Renal pelvis (tissue), 4 donors: Measurements from ENCODE around the gene GPR42. TPM values are rescaled to one million over a fixed set of nuclear protein-coding genes. Genes with fewer than 3 reads are reported as not detected.
"Not testable (repeated sequence)": the region's sequence is repeated elsewhere in the genome, so short reads cannot be mapped to it uniquely, and the experiment has no call there.

ENCODE experiments used
- DNase-seq: peaks from one replicate; pipeline ENCODE4 v3.0.0-alpha.2; 2013
- polyA plus RNA-seq, 3 donors: library from polyadenylated mRNA; unstranded; fragments of 120-200 nt; gene quantifications; one replicate each; pipeline ENCODE4 v1.2.1, GENCODE V29; 2013; ENCODE audit not compliant: insufficient read length in 3 of 3

GPR42 gene
- polyA plus RNA-seq, 3 donors: 0.18 TPM; not detected in 2

GRCh38 chr19:35346193-35347052, 24.4 kb upstream of the GPR42 start:
- no peak for DNase-seq

DNA sequence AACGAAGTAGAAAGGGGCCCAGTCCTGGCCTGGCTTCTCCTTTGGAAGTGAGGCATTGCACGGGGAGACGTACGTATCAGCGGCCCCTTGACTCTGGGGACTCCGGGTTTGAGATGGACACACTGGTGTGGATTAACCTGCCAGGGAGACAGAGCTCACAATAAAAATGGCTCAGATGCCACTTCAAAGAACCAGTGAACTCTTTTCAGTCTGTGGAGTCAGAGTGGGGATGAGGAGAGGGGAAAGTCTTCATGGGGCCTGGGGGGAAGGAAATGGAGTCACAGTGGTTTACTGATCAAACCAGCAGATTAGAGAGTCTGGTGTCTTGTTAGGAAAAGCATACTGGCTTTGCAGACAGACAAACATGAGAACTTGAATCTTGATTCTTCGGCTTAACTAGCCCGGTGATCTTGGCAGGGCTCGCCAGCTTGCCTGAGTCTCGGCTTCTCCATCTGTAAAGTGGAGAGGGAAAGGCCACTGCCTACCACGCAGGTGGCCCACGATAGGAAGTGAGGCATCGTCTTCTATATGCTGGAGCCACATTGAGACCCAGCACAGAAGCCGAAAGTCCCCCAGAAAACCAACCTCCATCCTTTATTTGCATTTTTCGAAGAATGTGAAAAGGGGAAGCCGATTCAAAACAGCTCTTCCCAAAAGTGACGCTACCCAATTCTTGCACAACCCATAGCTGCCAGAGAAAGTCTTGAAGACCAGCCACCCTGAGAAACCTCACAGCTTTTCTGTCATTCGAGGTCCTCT, 23.5 kb upstream of the GPR42 start, which contains the start of gene FFAR1:
TSS of gene FFAR1 (plus strand) at position 732 of the 759 bp plus-strand sequence. CDS start 3,650 bp downstream, outside the sequence.
- no peak for DNase-seq

DNA sequence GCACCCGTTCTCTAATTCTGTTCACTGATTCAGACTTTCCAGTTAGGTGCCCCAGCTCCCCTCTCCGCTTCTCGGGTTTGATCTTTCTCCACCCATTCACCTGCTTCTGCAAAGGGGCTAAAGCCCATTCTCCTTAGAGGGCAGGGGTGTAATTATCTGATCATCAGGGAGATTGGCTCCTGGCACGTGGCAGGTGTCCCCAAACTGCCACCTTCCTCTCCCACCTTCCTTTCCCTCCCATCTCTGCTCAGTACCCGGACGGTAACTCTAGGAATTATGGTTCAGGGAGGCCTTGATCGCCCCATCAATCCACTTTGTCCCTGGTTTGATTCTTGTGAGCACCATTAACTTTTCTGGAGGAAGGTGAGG, 23.0 kb upstream of the GPR42 start:
- DNase-seq: no peak

GRCh38 chr19:35348911-35349611, 21.8 kb upstream of the GPR42 start:
- no peak for DNase-seq

DNA sequence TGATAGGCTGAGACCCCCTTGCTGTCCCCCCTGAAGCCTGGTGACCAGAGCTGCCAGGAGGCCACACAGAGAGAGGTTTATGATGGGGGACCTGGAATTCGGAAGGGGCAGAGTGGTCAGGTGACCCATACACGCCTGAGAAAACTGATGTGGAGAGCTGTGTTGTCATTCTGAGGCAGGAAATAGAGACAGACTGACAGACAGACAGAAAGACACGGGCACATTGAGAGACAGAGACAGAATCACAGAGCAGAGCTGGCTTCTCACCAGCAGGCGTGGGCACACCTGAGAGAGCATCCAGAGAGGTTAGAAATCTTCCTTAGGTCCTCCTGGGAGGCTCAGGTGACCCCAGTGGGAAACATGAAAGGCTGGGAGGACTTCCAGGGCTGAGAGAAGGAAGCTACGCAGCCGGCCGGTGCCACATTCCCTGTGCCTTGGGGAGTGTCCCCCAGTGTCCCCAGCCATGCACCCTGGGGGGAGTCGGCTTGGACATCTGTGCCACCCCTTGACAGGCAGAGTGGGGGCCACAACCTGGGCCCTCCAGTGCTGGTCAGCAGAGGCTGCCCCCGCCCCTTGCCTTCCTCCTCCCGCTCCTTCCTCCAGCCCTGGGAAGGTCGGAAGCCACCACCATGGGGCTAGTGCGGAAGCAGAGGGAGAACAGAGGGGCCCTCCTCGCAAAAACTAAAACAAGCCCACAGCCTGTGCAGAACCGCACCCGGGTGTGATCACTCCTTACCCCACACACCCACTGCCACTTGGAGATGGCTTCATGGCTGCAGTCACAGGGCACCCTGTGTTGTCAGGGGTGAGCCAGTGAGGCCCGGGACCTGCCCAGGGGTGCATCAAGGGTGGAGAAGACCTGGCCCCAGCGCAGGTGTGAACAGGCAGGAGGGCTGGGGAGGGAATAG, 21.0 kb upstream of the GPR42 start:
- no peak for DNase-seq

DNA sequence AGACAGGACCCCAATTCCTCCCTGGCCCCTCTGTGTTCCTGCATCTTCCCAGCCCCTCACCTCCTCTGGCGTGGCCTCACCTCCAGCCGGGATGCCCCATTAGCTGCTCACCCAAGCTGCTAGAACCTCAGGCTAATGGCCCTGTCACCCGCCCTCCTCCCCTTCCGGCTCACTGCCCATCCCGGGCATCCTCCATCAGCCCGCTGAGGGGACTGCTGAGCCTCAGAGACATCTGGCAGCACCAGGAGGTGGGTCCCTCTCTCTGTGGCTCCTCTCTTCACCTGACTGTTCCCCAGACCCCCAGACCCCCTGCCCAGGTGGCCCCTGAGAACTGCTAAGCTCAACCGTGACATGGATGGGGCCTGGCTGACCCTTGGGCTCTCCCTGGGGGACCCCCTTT, 20.3 kb upstream of the GPR42 start:
- DNase-seq: peak; percentile 55

- DNase-seq: no peak
These were observed 19.3 kb upstream of the GPR42 start for GRCh38 chr19:35351411-35352176.

- DNase-seq: no peak
These were observed 18.8 kb upstream of the GPR42 start for GRCh38 chr19:35352177-35352447.

- DNase-seq: peak; percentile 71
These were observed 18.2 kb upstream of the GPR42 start for GRCh38 chr19:35352448-35353304.

DNA sequence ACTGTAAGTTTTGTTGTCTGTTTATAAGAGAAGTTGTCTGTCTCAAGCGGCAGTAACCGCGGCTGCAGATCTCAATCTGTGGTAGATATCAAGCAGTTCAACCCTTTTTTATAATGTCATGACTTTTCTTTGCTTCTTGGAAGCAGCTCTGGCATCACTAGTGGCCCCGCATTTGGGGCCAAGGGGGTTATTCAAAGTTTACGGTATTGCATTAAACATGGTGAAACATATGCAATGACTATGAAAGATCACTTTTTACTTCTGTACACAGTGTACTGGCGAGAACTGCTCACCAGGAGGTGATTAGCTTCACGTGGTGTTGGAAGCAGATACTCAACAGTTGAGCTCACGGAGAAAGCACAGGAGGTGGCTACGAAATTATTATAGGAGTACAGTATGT, 17.2 kb upstream of the GPR42 start:
- DNase-seq: no peak

DNA sequence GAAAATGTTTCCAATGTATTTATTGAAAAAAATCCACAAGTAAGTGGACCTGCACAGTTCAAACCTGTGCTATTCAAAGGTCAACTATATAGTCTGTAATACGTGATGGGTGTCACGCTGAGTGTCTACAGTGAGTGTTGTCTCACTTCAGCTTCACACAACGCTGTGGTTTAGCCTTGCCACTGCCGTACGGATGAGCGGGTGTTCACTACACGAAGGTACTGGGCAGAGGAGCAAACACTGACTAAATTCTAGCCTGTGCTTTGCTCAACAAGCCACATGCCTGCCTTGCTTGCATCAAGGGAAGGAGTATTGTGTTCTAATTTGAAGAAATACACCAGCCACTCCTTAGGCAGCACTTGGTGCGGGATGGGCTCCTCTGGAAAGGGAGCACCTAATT, 16.0 kb upstream of the GPR42 start:
- no peak for DNase-seq

DNA sequence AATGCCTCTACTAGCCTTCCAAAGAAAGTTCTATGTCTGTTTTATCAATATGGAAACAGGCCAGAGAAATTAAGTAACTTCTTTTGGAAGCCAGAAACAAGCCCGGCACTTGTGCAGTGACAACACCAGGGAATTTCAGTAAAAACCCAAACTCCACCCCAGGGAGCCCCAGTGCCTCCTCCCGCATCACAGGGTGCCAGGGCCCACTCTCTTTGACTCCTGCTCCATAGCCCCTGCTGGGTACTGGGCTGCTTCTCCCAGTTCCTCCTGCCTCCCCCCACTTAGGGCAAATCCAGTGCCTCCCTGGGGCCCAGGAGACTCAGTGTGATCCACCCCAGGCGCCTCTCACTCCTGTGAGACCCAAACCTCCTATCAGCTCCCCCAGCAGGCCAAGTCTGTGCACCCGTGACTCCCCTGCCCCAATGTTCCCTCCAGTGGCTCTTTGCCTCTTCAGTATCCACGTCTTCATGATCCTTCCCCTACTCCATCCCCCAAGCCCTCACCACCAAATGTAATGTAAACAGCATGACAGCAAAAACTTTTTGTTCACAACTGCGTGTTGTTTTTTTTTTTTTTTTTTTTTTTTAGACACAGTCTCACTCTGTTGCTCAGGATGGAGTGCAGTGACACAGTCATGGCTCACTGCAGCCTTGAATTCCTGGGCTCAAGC, 14.9 kb upstream of the GPR42 start:
- no peak for DNase-seq

DNA sequence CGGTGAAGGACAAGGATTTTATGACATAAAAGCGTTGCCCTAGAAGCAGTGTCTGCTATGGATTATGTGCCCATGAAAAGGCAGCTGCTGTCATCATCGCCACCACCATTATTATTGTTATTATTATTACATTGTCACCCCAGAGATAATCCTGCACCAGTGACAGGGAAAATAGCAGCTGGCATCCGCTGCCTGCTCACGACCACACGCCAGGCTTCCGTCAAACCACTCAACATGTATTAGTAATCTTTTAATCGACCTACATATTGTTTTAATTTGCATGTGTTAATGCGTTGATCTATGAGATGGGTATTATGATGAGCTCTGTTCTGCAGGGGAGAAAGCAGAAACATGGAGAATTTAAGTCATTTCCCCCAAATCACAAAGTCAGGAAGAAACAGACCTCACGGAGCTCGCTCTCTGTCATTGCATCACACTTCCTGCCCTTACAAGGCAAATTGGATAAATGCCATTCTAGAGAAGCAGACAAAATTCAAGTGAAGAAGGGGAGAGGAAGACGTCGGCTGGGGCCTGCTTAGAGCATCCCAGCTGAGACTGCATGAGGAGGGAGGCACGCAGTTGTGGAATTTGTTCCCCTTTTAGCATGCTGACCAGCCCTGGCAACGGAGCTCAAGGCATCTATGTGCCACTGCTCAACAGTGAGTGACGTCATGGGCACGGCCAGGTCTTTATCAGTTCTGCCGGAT, 12.8 kb upstream of the GPR42 start, which contains the start of gene FFAR3:
TSS of gene FFAR3 (plus strand) at position 594 of the 707 bp plus-strand sequence. CDS start 431 bp downstream, outside the sequence.
- no peak for DNase-seq

DNA sequence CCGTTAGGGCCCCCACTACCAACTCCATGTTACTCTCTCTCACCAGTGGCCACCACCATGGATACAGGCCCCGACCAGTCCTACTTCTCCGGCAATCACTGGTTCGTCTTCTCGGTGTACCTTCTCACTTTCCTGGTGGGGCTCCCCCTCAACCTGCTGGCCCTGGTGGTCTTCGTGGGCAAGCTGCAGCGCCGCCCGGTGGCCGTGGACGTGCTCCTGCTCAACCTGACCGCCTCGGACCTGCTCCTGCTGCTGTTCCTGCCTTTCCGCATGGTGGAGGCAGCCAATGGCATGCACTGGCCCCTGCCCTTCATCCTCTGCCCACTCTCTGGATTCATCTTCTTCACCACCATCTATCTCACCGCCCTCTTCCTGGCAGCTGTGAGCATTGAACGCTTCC, 12.0 kb upstream of the GPR42 start:
- not testable (repeated sequence) for DNase-seq

GRCh38 chr19:35359395-35359794, 11.5 kb upstream of the GPR42 start:
- DNase-seq: not testable (repeated sequence)

GRCh38 chr19:35360081-35360480, 10.8 kb upstream of the GPR42 start:
- DNase-seq: not testable (repeated sequence)

GRCh38 chr19:35360880-35361420, 9.9 kb upstream of the GPR42 start:
- no peak for DNase-seq
